DND-41 (cell line): ENCODE data around the gene CFHR1.
"Not testable (repeated sequence)": the region's sequence is repeated elsewhere in the genome, so short reads cannot be mapped to it uniquely, and the experiment has no call there.

ENCODE experiments used
- CTCF ChIP-seq: IDR thresholded peaks from 2 replicates; pipeline ENCODE4 v1.5.1; 2012; ENCODE audit warnings: borderline replicate concordance, low read length, moderate library complexity, mild to moderate bottlenecking; ENCODE audit not compliant: poor library complexity, severe bottlenecking; ENCODE audit errors: extremely low read depth
- EZH2 ChIP-seq: IDR thresholded peaks from 3 replicates; pipeline ENCODE4 v1.6.1; 2012; ENCODE audit warnings: borderline replicate concordance, low read depth, mild to moderate bottlenecking, moderate library complexity, low read length, inconsistent platforms; ENCODE audit not compliant: severe bottlenecking

GRCh38 chr1:196791252-196791651 lies 28.3 kb upstream of the CFHR1 start:
- not testable (repeated sequence) for TF ChIP-seq CTCF, EZH2
